BLaER1 treated with 17β-estradiol and CSF1 and Interleukin-3, amounts not matched to agents 10 nM and 100 nM (cell line): Measurements from ENCODE around the gene DDX59.
A peak's percentile ranks its signal among the peaks of the same experiment; 100 is the strongest.

Source experiments
- H3K27ac ChIP-seq, 11 experiments: shearing (Covaris generic); formaldehyde crosslinking; 2 replicates each; pipeline ENCODE4 v1.8.1; 2022
- H3K27me3 ChIP-seq, 11 experiments: shearing (Covaris generic); formaldehyde crosslinking; 2 replicates each; pipeline ENCODE4 v1.8.1; 2022
- H3K36me3 ChIP-seq, 11 experiments: shearing (Covaris generic); formaldehyde crosslinking; 2 replicates each; pipeline ENCODE4 v1.8.1; 2022
- H3K4me1 ChIP-seq, 10 experiments: shearing (Covaris generic); formaldehyde crosslinking; 2 replicates each; pipeline ENCODE4 v1.8.1; 2022
- H3K4me2 ChIP-seq, 11 experiments: shearing (Covaris generic); formaldehyde crosslinking; 2 replicates each; pipeline ENCODE4 v1.8.1; 2022
- H3K4me3 ChIP-seq, 10 experiments: shearing (Covaris generic); formaldehyde crosslinking; 2 replicates each; pipeline ENCODE4 v1.8.1; 2022
- H3K9ac ChIP-seq, 11 experiments: shearing (Covaris generic); formaldehyde crosslinking; 2 replicates each; pipeline ENCODE4 v1.8.1; 2022
- H3K9me3 ChIP-seq, 11 experiments: shearing (Covaris generic); formaldehyde crosslinking; replicated peaks in 1 of 11; 2 replicates each; pipeline ENCODE4 v1.8.1; 2022
- H4K20me1 ChIP-seq, 11 experiments: shearing (Covaris generic); formaldehyde crosslinking; 2 replicates each; pipeline ENCODE4 v1.8.1; 2022
- Cebpa-rat ChIP-seq, 11 experiments: shearing (Covaris generic); IDR thresholded peaks; 2 replicates each; pipeline ENCODE4 v1.8.1; 2022

Gene DDX59

DNA sequence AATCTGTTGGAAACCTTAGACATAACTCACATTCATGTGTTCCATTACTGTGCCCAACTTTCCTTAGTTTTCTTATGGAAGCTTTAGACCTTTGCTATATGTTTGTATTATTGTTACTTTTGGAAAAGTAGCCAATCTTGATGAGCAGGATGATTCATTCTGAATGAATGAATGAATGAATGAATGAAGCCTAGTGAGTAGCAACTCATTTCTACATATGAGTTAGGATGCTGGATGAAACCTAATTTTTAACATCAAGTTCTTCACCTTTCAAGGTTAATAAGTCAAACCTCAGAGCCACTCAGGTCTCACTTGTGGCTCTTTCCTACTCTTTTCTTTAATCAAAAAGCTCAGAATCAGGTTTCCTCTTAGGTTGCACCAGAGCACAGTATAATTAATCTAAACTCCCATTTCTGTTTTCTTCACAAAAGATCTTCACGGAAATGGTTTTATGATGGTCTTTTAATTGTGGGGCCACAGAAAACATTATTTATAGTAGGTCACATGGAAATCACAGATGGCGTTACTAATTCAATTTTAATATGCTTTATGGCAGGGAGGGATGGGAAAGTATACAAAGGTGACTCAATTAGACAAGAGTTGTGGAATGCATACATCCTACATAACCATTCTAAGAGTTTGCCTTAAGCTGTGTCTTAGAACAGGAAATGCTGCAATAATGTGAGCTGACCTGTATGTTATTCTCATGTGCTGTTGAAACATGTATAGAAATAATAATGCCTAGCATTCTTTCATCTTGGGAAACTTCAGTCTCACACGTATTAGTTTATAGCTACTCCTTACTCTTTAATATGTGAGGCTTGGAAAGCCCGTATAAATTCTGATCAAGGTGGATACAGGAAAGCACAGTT is 4.5 kb upstream of the DDX59 start:
- no peaks in the 10 kb centered on the region for H3K36me3 ChIP-seq
- H3K27me3 ChIP-seq = no peaks in the 10 kb centered on the region
- H3K9me3 ChIP-seq = no peaks in the 10 kb centered on the region
- H3K4me3 ChIP-seq = no peak overlapping the region
- no peak overlapping the region for H3K4me2 ChIP-seq
- no peak overlapping the region for H3K9ac ChIP-seq
- TF ChIP-seq Cebpa-rat (IDR thresholded peaks at IDR 0.05) = no peak
- H4K20me1 ChIP-seq = no peaks in the 10 kb centered on the region
- H3K27ac ChIP-seq = no peak overlapping the region
- peaks cover 9 to 16% (median 11%) of the 10 kb centered on the region in 10 experiments for H3K4me1 ChIP-seq

DNA sequence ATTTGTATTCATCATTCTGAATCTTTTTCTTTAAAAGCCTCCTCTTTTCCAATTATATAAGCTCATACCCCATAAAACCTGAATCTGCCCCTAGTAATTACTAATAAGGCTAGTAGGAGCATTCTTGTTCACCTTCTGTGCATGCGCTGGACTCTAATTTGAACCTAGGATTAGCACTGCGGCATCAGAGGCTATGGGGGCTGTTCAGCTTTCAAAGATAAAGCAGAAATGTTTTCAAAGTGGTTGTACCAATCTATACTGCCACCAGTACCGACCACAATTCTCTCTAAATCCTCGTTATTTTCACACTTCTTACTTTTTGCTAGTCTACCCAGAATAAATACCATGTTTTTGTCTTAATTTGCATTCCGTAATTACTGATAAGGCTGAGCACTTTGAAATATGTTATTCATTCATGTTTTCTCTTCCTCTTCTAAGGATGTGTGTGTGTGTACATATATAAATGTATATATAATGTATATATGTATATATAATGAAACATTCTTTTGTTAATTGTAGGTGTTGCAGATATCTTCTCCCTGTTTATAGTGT is 1.6 kb upstream of the DDX59 start:
- H3K9ac ChIP-seq = peak overlapping the region in 9 of 11 experiments; percentile 99 to 100 (median 100); a peak in 14 of 22 replicates
- no peak for TF ChIP-seq Cebpa-rat (IDR thresholded peaks at IDR 0.05)

DNA sequence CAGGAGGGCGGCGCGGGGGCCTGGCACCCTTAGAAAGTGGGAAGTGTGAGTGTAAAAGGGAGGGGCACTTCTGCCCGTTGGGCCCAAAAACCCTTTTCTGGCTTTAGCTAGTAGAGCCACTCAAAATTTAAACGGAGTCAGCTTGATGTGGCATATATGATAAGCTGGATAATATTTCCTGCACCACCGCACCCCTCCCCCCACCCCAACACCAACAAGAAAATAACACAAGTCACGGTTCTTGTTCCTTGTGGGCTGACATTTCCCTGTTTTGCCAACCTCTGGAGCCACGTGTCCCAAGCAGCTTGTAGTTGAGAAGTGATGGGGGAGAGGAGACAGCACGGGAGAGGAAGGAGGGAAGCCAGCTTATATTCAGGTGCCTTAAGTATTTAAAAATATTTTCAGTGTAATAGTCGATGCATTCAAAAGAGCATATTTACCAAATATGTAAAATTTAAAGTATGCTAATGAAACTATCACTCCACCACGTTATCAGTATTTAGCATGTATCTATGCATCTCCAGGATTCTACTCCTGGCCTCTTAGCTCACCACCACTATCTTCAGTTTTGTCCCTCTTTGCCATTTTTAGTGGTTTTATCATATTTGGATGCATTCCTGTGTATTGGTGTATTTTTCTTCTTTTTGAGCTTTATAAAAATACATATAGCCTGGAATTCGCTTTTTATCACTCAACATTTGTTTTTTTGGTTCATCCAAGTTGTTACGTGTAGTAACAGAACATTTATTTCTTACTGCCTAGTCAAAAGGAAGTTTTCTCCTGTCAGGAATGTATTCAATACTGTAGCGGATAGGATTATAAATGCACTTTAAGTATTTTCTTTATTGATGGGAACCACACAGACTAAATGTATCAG is 773 bp upstream of the DDX59 start:
- peaks cover 24 to 41% (median 31%) of the 10 kb centered on the region in 10 experiments for H3K4me1 ChIP-seq

More for the DNA sequence above, 1.6 kb upstream of the DDX59 start:
- Histone ChIP-seq H3K27ac (peak overlapping the region in 9 of 11 experiments; percentile 99 to 100 (median 100); a peak in 15 of 22 replicates), H3K27me3 (no peaks in the 10 kb centered on the region), H3K9me3 (no peaks in the 10 kb centered on the region), H3K4me3 (peak overlapping the region in 4 of 10 experiments; percentile 74 to 88 (median 78); a peak in 4 of 20 replicates), H3K4me2 (peak overlapping the region; percentile 66 to 87 (median 79); a peak in 19 of 22 replicates), H4K20me1 (no peaks in the 10 kb centered on the region; a peak in 1 of 22 replicates), H3K4me1 (peaks cover 18 to 33% (median 23%) of the 10 kb centered on the region in 10 experiments), H3K36me3 (peaks cover 0 to 12% (median 9%) of the 10 kb centered on the region in 11 experiments; a peak in 15 of 22 replicates)

DNA sequence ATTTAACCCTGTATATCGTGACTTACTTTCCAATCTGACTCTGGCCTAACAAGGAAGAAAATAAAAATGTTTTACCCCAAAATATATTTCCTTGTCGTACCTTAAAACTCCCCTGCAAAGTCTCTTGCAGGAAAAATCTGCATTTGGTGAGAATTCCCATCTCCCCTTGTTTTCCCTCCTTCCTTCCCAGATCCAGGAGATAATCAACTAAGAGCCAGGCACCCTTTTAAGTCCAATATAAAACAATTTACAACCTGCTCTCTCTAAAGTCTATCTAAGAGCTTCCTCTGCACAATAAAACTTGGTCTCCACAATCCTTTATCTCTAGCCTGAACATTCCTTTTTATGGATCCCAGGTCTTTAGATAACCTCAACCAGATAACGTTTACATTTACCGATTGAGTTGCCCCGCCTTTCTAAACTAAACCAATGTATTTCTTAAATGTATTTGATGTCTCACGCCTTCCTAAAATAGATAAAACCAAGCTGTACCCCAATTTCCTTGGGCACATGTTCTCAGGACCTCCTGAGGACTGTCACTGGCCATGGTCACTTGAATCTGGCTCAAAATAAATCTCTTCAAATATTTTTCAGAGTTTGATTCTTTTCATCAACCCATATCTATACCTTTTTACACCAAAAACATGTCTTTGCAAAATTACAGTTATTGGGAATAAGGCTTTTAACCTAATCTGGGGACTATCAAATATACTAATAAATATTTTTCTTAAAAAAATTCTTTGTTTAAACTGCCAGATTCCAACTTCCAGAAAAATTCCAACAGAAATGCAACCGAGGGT is 993 bp downstream of the DDX59 start:
- H3K9ac ChIP-seq = peak overlapping the region; percentile 99 to 100 (median 100)
- H3K4me1 ChIP-seq = peaks cover 29 to 44% (median 31%) of the 10 kb centered on the region in 10 experiments
- H4K20me1 ChIP-seq = no peaks in the 10 kb centered on the region; a peak in 1 of 22 replicates
- no peaks in the 10 kb centered on the region for H3K27me3 ChIP-seq
- H3K4me2 ChIP-seq = peak overlapping the region; percentile 67 to 94 (median 85)
- peak overlapping the region; percentile 99 to 100 (median 100) for H3K27ac ChIP-seq
- TF ChIP-seq Cebpa-rat (IDR thresholded peaks at IDR 0.05) = no peak
- H3K4me3 ChIP-seq = peak overlapping the region; percentile 74 to 88 (median 81)
- no peaks in the 10 kb centered on the region for H3K9me3 ChIP-seq
- peaks cover 15 to 38% (median 32%) of the 10 kb centered on the region in 11 experiments for H3K36me3 ChIP-seq

More for the DNA sequence above, 773 bp upstream of the DDX59 start:
- H3K27ac ChIP-seq = peak overlapping the region; percentile 99 to 100 (median 100)
- H3K36me3 ChIP-seq = peaks cover 1 to 20% (median 14%) of the 10 kb centered on the region in 11 experiments; a peak in 19 of 22 replicates
- H3K4me3 ChIP-seq = peak overlapping the region; percentile 74 to 88 (median 81)
- H3K9me3 ChIP-seq = no peaks in the 10 kb centered on the region
- H3K9ac ChIP-seq = peak overlapping the region; percentile 99 to 100 (median 100)
- H4K20me1 ChIP-seq = no peaks in the 10 kb centered on the region; a peak in 1 of 22 replicates
- no peak for TF ChIP-seq Cebpa-rat (IDR thresholded peaks at IDR 0.05)
- H3K4me2 ChIP-seq = peak overlapping the region; percentile 66 to 87 (median 79)
- no peaks in the 10 kb centered on the region for H3K27me3 ChIP-seq

DNA sequence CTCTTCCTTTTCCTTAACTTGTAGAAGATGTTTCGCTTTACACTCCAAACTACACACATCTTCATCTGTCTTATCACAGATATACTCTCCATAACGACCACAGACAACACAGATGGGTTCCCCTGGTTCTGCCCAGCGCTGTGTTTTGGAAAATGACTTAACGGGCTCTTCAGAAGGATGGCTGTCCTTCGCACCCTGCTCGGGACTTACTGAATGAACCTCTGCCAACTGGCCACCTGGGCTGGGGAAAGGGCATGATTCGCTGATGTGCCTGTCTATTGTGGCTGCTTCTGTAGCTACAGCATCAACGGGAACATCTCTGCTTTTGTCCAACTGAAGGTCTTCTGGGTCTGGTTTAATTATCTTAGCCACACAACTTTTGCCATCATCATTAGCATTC is 3.4 kb downstream of the DDX59 start:
- peaks cover 0 to 6% (median 0%) of the 10 kb centered on the region in 11 experiments; a peak in 5 of 22 replicates for H4K20me1 ChIP-seq
- no peaks in the 10 kb centered on the region for H3K9me3 ChIP-seq
- peaks cover 39 to 62% (median 55%) of the 10 kb centered on the region in 11 experiments for H3K36me3 ChIP-seq
- no peak overlapping the region for H3K4me3 ChIP-seq
- peak overlapping the region; percentile 0 to 68 (median 22); a peak in 16 of 22 replicates for H3K4me2 ChIP-seq
- peaks cover 27 to 42% (median 30%) of the 10 kb centered on the region in 10 experiments for H3K4me1 ChIP-seq
- peak overlapping the region in 3 of 11 experiments; percentile 12 to 29 (median 27); a peak in 4 of 22 replicates for H3K9ac ChIP-seq
- H3K27me3 ChIP-seq = no peaks in the 10 kb centered on the region
- TF ChIP-seq Cebpa-rat (IDR thresholded peaks at IDR 0.05) = no peak
- H3K27ac ChIP-seq = no peak overlapping the region; a peak in 1 of 22 replicates

DNA sequence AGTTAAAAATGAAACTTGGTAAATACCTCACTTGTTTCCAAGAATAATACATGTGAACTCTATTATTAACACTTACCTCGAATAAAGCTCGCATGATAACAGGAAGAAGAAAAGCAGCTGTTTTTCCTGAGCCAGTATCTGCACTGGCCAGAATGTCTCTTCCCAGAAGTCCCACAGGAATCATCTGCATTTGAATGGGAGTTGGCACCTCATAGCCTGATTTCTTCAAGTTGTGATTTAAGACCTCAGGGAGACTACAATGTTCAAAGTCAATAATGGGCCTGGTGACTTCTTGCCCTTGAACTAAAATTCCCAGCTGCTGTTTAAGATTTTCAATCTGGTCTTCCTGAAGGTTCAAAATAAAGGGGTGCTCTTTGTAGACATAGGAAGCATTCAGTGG is 3.8 kb downstream of the DDX59 start:
- H3K27ac ChIP-seq = no peak overlapping the region; a peak in 1 of 22 replicates
- no peak overlapping the region for H3K4me3 ChIP-seq
- TF ChIP-seq Cebpa-rat (IDR thresholded peaks at IDR 0.05) = no peak
- H4K20me1 ChIP-seq = peaks cover 0 to 7% (median 0%) of the 10 kb centered on the region in 11 experiments; a peak in 5 of 22 replicates
- peak overlapping the region; percentile 0 to 68 (median 22); a peak in 15 of 22 replicates for H3K4me2 ChIP-seq
- H3K9ac ChIP-seq = peak overlapping the region in 3 of 11 experiments; percentile 12 to 29 (median 27); a peak in 4 of 22 replicates
- H3K36me3 ChIP-seq = peaks cover 44 to 67% (median 60%) of the 10 kb centered on the region in 11 experiments
- H3K9me3 ChIP-seq = no peaks in the 10 kb centered on the region
- no peaks in the 10 kb centered on the region for H3K27me3 ChIP-seq
- H3K4me1 ChIP-seq = peaks cover 23 to 37% (median 25%) of the 10 kb centered on the region in 10 experiments

DNA sequence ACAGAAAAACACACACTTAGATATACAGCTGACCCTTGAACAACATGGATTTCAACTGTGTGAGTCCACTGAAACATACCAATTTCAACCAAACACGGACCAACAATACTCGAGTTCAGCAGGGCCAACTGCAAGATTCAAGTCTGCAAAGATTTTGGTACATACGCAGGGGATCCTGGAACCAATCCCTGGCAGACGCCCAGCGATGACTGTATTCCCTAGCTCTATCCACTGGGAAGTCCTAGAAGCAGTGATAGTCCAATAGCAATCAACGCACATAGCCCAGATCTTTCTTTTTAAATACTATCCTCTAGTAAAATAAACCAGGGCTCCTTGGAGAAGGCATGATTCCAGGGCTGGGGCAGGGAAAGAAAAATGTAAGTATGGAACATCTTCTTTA is 9.0 kb downstream of the DDX59 start:
- Histone ChIP-seq H3K4me1 (peaks cover under 1 to 11% (median 3%) of the 10 kb centered on the region in 10 experiments; a peak in 17 of 20 replicates), H3K4me2 (no peak overlapping the region), H3K27me3 (no peaks in the 10 kb centered on the region), H3K4me3 (no peak overlapping the region), H4K20me1 (peaks cover 0 to 16% (median 0%) of the 10 kb centered on the region in 11 experiments; a peak in 6 of 22 replicates), H3K27ac (no peak overlapping the region), H3K9ac (no peak overlapping the region), H3K9me3 (no peaks in the 10 kb centered on the region), H3K36me3 (peaks cover 88 to 100% (median 98%) of the 10 kb centered on the region in 11 experiments)
- TF ChIP-seq Cebpa-rat (IDR thresholded peaks at IDR 0.05) = no peak
